GM12878 (cell line): ENCODE results near the gene CES3. TPM values are rescaled to one million over a fixed set of nuclear protein-coding genes. Genes with fewer than 3 reads are reported as not detected.

Experiments
- ASH2L ChIP-seq: fragments of 300-600, 200-600 bp; sonication (generic); IDR thresholded peaks from 2 replicates; pipeline ENCODE4 v1.6.1; 2017; ENCODE audit warnings: low read depth, mild to moderate bottlenecking, borderline replicate concordance
- BHLHE40 ChIP-seq, 2 experiments: fragments of 450-650 bp in 1 of 2; IDR thresholded peaks; 2 replicates each; pipeline ENCODE4 v1.6.1; 2011 to 2017; ENCODE audit warnings: low read depth in 2 of 2, borderline replicate concordance in 1 of 2, improper control_type of control experiment in 1 of 2, low read length in 1 of 2, mild to moderate bottlenecking in 1 of 2
- CBX5 ChIP-seq: sonication (generic); IDR thresholded peaks from 2 replicates; pipeline ENCODE4 v1.6.1; 2016; ENCODE audit warnings: low read depth, moderate library complexity, mild to moderate bottlenecking, inconsistent platforms
- CHD2 ChIP-seq: IDR thresholded peaks from 2 replicates; pipeline ENCODE4 v1.6.1; 2011; ENCODE audit warnings: low read depth, low read length, improper control_type of control experiment, borderline replicate concordance
- CHD4 ChIP-seq: fragments of 200-600 bp; sonication (generic); IDR thresholded peaks from 2 replicates; pipeline ENCODE4 v1.6.1; 2016; ENCODE audit warnings: mild to moderate bottlenecking
- E2F8 ChIP-seq: fragments of 450-650 bp; IDR thresholded peaks from 2 replicates; pipeline ENCODE4 v1.6.1; 2018; ENCODE audit warnings: mild to moderate bottlenecking, low read depth, moderate library complexity; ENCODE audit not compliant: partially characterized antibody
- HDAC2 ChIP-seq: fragments of 200-600 bp; sonication (generic); IDR thresholded peaks from 2 replicates; pipeline ENCODE4 v1.6.1; 2017
- IRF4 ChIP-seq: IDR thresholded peaks from 2 replicates; pipeline ENCODE4 v1.6.1; 2011; ENCODE audit warnings: low read depth, low read length
- JUND ChIP-seq: IDR thresholded peaks from 2 replicates; pipeline ENCODE4 v1.6.1; 2012; ENCODE audit warnings: low read depth, mild to moderate bottlenecking, low read length, improper control_type of control experiment, moderate library complexity
- NR2C1 ChIP-seq: fragments of 450-650 bp; IDR thresholded peaks from 2 replicates; pipeline ENCODE4 v1.6.1; 2017; ENCODE audit warnings: antibody characterized with exemption, mild to moderate bottlenecking, moderate library complexity
- POLR2AphosphoS5 ChIP-seq: IDR thresholded peaks from 2 replicates; pipeline ENCODE4 v1.6.1; 2011; ENCODE audit warnings: mild to moderate bottlenecking, low read length, inconsistent platforms
- RAD51 ChIP-seq: fragments of 450-650 bp; IDR thresholded peaks from 2 replicates; pipeline ENCODE4 v1.6.1; 2016; ENCODE audit warnings: moderate library complexity, mild to moderate bottlenecking, inconsistent platforms
- RCOR1 ChIP-seq: conservative IDR thresholded peaks from 2 replicates; pipeline ENCODE4 v1.6.1; 2012; ENCODE audit warnings: low read depth, low read length, improper control_type of control experiment
- RFX5 ChIP-seq: IDR thresholded peaks from 2 replicates; pipeline ENCODE4 v1.6.1; 2011; ENCODE audit warnings: low read depth, low read length, improper control_type of control experiment
- SUZ12 ChIP-seq: fragments of 200-600 bp; sonication (generic); IDR thresholded peaks from one replicate; pipeline ENCODE4 v1.6.1; 2018; ENCODE audit warnings: antibody characterized with exemption, mild to moderate bottlenecking; ENCODE audit not compliant: unreplicated experiment
- ZNF217 ChIP-seq: fragments of 450-650 bp; IDR thresholded peaks from 2 replicates; pipeline ENCODE4 v1.6.1; 2017; ENCODE audit warnings: antibody characterized with exemption, mild to moderate bottlenecking
- ZSCAN29 ChIP-seq: fragments of 450-650 bp; IDR thresholded peaks from 2 replicates; pipeline ENCODE4 v1.6.1; 2017; ENCODE audit warnings: mild to moderate bottlenecking, moderate library complexity
- polyA plus RNA-seq, 11 experiments: library from polyadenylated mRNA; depleted of rRNA in 4 of 11; unstranded in 6 of 11; stranded (reverse) in 5 of 11; fragments of >200 nt; fragmentation: Nextera tagmentation in 4 of 11; fragmentation: Illumina TruSeq in 1 of 11; extraction: Ambion mirVana in 4 of 11; extraction: Trizol in 1 of 11; gene quantifications; 1 replicate in 1 of 11; 2 replicates in 10 of 11; pipeline versions ENCODE4 v1.2.1 to v1.2.3, GENCODE V29; 2011 to 2016; ENCODE audit warnings: inconsistent platforms in 2 of 11, missing spikeins in 2 of 11, low read depth in 1 of 11
- total RNA-seq, 4 experiments: library from RNA; depleted of rRNA in 3 of 4; stranded (reverse); fragments of >200 nt in 3 of 4; fragmentation: Illumina TruSeq in 1 of 4; extraction: Trizol in 1 of 4; gene quantifications; 2 replicates each; pipeline versions ENCODE4 v1.2.1 to v1.2.3, GENCODE V29; 2013 to 2021
- TF ChIP-seq, protein P1 (sequence below): fragments of 450-650 bp; formaldehyde crosslinking; IDR thresholded peaks from 2 replicates; pipeline ENCODE4 v1.4.0; 2020; ENCODE audit warnings: mild to moderate bottlenecking, moderate library complexity
- TF ChIP-seq, protein P2 (sequence below): fragments of 450-650 bp; conservative IDR thresholded peaks from 2 replicates; pipeline ENCODE4 v1.6.1; 2017; ENCODE audit warnings: mild to moderate bottlenecking, moderate library complexity
- TF ChIP-seq, protein P3 (sequence below): fragments of 450-650 bp; IDR thresholded peaks from 2 replicates; pipeline ENCODE4 v1.6.1; 2017; ENCODE audit warnings: mild to moderate bottlenecking, low read depth, inconsistent platforms; ENCODE audit not compliant: poor library complexity, severe bottlenecking

The CES3 gene
- total and polyA plus RNA-seq, 10 of the 15 experiments (the other 5 are each of a cell fraction or from before 2014, with no cell fraction given), result 0.09 to 3.1 (median 0.76) TPM

DNA sequence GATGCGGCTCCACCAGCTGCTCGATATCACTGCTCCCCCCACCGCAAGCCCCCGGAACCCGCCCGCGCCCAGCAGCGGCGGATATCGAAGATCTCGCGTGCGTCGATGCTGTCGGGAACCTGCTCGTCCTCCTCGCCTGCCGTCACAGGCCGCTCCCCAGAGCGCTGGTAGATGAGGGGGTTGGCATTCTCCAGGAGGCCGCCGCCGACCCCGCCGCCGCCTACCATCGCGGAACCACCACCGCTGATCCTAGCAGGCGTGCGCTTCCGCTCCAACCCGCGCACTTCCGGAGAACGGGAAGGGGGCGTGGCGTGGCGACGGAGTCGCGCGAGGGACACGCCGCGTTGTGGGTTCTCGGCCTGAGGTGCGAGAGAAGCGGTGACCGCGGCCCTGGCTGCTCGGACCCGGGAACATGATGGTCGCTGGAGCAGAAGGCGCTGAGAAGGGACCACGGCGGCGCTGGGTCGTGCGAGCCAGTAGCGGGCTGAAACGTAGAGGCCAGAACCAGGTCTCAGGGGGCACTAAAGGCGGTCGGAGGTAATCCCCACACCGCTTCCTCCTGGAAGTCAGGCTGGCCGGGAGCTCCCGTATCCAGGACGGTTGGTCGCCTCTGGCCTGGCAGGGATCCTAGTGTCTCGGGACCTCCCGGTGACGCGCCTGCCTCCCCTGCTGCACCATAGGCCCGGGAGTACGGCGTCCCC, 26.8 kb upstream of the CES3 start, which contains the start of gene CIAO2B (continued):
- TF ChIP-seq ZSCAN29 (no peak), IRF4 (0 out of 2 replicates have a peak, but pooled peaks have one; percentile 2), CBX5 (no peak), RAD51 (no peak), BHLHE40 (IDR thresholded peaks at IDR 0.05; ENCODE audit: borderline replicate concordance in 1 of 2, low read depth in 2 of 2, low read length in 1 of 2) (peak; percentile 33 to 62; a peak in 3 of 4 replicates), CHD4 (no peak), CHD2 (peak; percentile 81), JUND (no peak), HDAC2 (no peak), POLR2AphosphoS5 (peak; percentile 88), NR2C1 (no peak), ASH2L (0 out of 2 replicates have a peak, but pooled peaks have one; percentile 27), RCOR1 (no peak), SUZ12 (no peak), RFX5 (no peak), E2F8 (no peak), ZNF217 (no peak)
- TF ChIP-seq, protein P1, sequence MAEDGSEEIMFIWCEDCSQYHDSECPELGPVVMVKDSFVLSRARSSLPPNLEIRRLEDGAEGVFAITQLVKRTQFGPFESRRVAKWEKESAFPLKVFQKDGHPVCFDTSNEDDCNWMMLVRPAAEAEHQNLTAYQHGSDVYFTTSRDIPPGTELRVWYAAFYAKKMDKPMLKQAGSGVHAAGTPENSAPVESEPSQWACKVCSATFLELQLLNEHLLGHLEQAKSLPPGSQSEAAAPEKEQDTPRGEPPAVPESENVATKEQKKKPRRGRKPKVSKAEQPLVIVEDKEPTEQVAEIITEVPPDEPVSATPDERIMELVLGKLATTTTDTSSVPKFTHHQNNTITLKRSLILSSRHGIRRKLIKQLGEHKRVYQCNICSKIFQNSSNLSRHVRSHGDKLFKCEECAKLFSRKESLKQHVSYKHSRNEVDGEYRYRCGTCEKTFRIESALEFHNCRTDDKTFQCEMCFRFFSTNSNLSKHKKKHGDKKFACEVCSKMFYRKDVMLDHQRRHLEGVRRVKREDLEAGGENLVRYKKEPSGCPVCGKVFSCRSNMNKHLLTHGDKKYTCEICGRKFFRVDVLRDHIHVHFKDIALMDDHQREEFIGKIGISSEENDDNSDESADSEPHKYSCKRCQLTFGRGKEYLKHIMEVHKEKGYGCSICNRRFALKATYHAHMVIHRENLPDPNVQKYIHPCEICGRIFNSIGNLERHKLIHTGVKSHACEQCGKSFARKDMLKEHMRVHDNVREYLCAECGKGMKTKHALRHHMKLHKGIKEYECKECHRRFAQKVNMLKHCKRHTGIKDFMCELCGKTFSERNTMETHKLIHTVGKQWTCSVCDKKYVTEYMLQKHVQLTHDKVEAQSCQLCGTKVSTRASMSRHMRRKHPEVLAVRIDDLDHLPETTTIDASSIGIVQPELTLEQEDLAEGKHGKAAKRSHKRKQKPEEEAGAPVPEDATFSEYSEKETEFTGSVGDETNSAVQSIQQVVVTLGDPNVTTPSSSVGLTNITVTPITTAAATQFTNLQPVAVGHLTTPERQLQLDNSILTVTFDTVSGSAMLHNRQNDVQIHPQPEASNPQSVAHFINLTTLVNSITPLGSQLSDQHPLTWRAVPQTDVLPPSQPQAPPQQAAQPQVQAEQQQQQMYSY (CRISPR knock-in tag), result no peak
- TF ChIP-seq, protein P2, sequence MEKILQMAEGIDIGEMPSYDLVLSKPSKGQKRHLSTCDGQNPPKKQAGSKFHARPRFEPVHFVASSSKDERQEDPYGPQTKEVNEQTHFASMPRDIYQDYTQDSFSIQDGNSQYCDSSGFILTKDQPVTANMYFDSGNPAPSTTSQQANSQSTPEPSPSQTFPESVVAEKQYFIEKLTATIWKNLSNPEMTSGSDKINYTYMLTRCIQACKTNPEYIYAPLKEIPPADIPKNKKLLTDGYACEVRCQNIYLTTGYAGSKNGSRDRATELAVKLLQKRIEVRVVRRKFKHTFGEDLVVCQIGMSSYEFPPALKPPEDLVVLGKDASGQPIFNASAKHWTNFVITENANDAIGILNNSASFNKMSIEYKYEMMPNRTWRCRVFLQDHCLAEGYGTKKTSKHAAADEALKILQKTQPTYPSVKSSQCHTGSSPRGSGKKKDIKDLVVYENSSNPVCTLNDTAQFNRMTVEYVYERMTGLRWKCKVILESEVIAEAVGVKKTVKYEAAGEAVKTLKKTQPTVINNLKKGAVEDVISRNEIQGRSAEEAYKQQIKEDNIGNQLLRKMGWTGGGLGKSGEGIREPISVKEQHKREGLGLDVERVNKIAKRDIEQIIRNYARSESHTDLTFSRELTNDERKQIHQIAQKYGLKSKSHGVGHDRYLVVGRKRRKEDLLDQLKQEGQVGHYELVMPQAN, result peak; percentile 64; the same call in 1 of the 2 replicates
- TF ChIP-seq, protein P3, sequence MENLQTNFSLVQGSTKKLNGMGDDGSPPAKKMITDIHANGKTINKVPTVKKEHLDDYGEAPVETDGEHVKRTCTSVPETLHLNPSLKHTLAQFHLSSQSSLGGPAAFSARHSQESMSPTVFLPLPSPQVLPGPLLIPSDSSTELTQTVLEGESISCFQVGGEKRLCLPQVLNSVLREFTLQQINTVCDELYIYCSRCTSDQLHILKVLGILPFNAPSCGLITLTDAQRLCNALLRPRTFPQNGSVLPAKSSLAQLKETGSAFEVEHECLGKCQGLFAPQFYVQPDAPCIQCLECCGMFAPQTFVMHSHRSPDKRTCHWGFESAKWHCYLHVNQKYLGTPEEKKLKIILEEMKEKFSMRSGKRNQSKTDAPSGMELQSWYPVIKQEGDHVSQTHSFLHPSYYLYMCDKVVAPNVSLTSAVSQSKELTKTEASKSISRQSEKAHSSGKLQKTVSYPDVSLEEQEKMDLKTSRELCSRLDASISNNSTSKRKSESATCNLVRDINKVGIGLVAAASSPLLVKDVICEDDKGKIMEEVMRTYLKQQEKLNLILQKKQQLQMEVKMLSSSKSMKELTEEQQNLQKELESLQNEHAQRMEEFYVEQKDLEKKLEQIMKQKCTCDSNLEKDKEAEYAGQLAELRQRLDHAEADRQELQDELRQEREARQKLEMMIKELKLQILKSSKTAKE, result no peak
